PC-3 (cell line): ENCODE results near the gene WDR45B. TPM values are rescaled to one million over a fixed set of nuclear protein-coding genes. Genes with fewer than 3 reads are reported as not detected.

Source experiments
- ATAC-seq: fragments of 200-7000 bp; cut with Tn5 transposase; 2 replicates; pipeline ENCODE4 v1.9.1; 2020; ENCODE audit warnings: mild to moderate bottlenecking, moderate library complexity
- BruUV-seq: library from RNA; stranded (reverse); fragments of 400-500 nt; replicated peaks from 2 replicates; lab custom pipeline; 2021; lab: Mats Ljungman, UMichigan
- CTCF ChIA-PET: fragments of 300-600 bp; sonication (Branson Sonifier 250); formaldehyde crosslinking; loops from one replicate; lab custom pipeline; 2022; ENCODE audit warnings: antibody characterized with exemption; lab: Charles Lee
- POLR2A ChIA-PET: fragments of 300-600 bp; sonication (Branson Sonifier 250); formaldehyde crosslinking; loops from one replicate; lab custom pipeline; 2022; ENCODE audit warnings: antibody characterized with exemption; ENCODE audit not compliant: unreplicated experiment; lab: Charles Lee
- DNase-seq: peaks from one replicate; pipeline ENCODE4 v3.0.0-alpha.2; 2015
- H2AFZ ChIP-seq: fragments of 300-600 bp; sonication (generic); 2 replicates; pipeline ENCODE4 v1.6.0; 2016; ENCODE audit warnings: antibody characterized with exemption, low read length
- H3F3A ChIP-seq: fragments of 300-600 bp; sonication (generic); one replicate; pipeline ENCODE4 v1.6.0; 2017; ENCODE audit warnings: antibody characterized with exemption, low read length, control low read depth, mild to moderate bottlenecking; ENCODE audit not compliant: unreplicated experiment
- H3K27ac ChIP-seq: fragments of 300-600 bp; sonication (generic); 2 replicates; pipeline ENCODE4 v1.5.1; 2016; ENCODE audit warnings: mild to moderate bottlenecking, low read length
- H3K27me3 ChIP-seq: fragments of 300-600 bp; sonication (generic); 2 replicates; pipeline ENCODE4 v1.6.1; 2016; ENCODE audit warnings: low read length, mixed read lengths
- H3K36me3 ChIP-seq: fragments of 300-600 bp; sonication (generic); 2 replicates; pipeline ENCODE4 v1.6.1; 2016; ENCODE audit warnings: low read depth, mixed run types, low read length, mixed read lengths
- H3K4me1 ChIP-seq: fragments of 300-600 bp; sonication (generic); 2 replicates; pipeline ENCODE4 v1.5.1; 2016; ENCODE audit warnings: low read length; ENCODE audit not compliant: insufficient read depth
- H3K4me2 ChIP-seq: fragments of 300-600 bp; sonication (generic); 2 replicates; pipeline ENCODE4 v1.6.0; 2016; ENCODE audit warnings: low read length
- H3K4me3 ChIP-seq: fragments of 300-600 bp; sonication (generic); 2 replicates; pipeline ENCODE4 v1.5.1; 2016; ENCODE audit warnings: mild to moderate bottlenecking, low read length, mixed read lengths
- H3K79me2 ChIP-seq: fragments of 300-600 bp; sonication (generic); 2 replicates; pipeline ENCODE4 v1.6.1; 2017; ENCODE audit warnings: low read length, mixed read lengths
- H3K9ac ChIP-seq: fragments of 300-600 bp; sonication (generic); 2 replicates; pipeline ENCODE4 v1.6.0; 2016; ENCODE audit warnings: mild to moderate bottlenecking, low read length
- H3K9me2 ChIP-seq: fragments of 300-600 bp; sonication (generic); replicated peaks from 2 replicates; pipeline ENCODE4 v1.6.1; 2016; ENCODE audit warnings: mixed run types, low read length, mixed read lengths
- H3K9me3 ChIP-seq: fragments of 300-600 bp; sonication (generic); 2 replicates; pipeline ENCODE4 v1.6.1; 2016; ENCODE audit warnings: low read length, mixed read lengths
- H4K20me1 ChIP-seq: fragments of 300-600 bp; sonication (generic); 2 replicates; pipeline ENCODE4 v1.6.1; 2016; ENCODE audit warnings: low read length, mixed read lengths
- CTCF ChIP-seq: fragments of 300-600 bp; sonication (generic); conservative IDR thresholded peaks from 2 replicates; pipeline ENCODE4 v1.5.1; 2017; ENCODE audit warnings: antibody characterized with exemption, low read depth, mild to moderate bottlenecking, low read length
- EZH2 ChIP-seq: fragments of 300-600 bp; sonication (generic); IDR thresholded peaks from one replicate; pipeline ENCODE4 v1.6.1; 2017; ENCODE audit warnings: antibody characterized with exemption, mild to moderate bottlenecking, low read length; ENCODE audit not compliant: unreplicated experiment
- EZH2phosphoT487 ChIP-seq: fragments of 300-600 bp; sonication (generic); IDR thresholded peaks from 2 replicates; pipeline ENCODE4 v1.6.1; 2018; ENCODE audit warnings: mild to moderate bottlenecking, antibody characterized with exemption, low read length, borderline replicate concordance
- intact Hi-C: fragments of 100-400 bp; cut with micrococcal nuclease; formaldehyde crosslinking; loops from 2 replicates; pipeline ENCODE4 v1.9.0; 2023
- total RNA-seq: library from RNA; depleted of rRNA; stranded (reverse); fragments of >200 nt; gene quantifications from 2 replicates; pipeline ENCODE4 v1.2.3, GENCODE V29; 2014

WDR45B gene
- total RNA-seq, 1 experiment from 2014 or later: 110 TPM

GRCh38 chr17:82647593-82648164 is 565 bp downstream of the WDR45B start:
- H3K4me3 ChIP-seq: peak overlapping the region; percentile 95
- ChIA-PET POLR2A (no interaction called here), CTCF (no interaction called here)
- intact Hi-C loops: no loop called here
- H3K9me2 ChIP-seq: no peaks in the 10 kb centered on the region
- peaks cover 18% of the 10 kb centered on the region for H3K36me3 ChIP-seq
- TSS peak; percentile 22 for BruUV-seq
- peak overlapping the region; percentile 100 for H3K9ac ChIP-seq
- DNase-seq: peak; percentile 4
- peak; percentile 27 for ATAC-seq
- H3K4me2 ChIP-seq: peak overlapping the region; percentile 95
- H3K79me2 ChIP-seq: peaks cover 56% of the 10 kb centered on the region
- H3K27ac ChIP-seq: peak overlapping the region; percentile 89
- no peaks in the 10 kb centered on the region for H3K27me3 ChIP-seq
- peaks cover 44% of the 10 kb centered on the region for H4K20me1 ChIP-seq
- H3K4me1 ChIP-seq: peaks cover 17% of the 10 kb centered on the region
- TF ChIP-seq EZH2 (no peak), EZH2phosphoT487 (no peak), CTCF (no peak)
- H3F3A ChIP-seq: no peaks in the 10 kb centered on the region
- H2AFZ ChIP-seq: peak overlapping the region; percentile 65; the same call in 1 of the 2 replicates
- H3K9me3 ChIP-seq: no peaks in the 10 kb centered on the region

GRCh38 chr17:82645516-82645915 is 2.7 kb downstream of the WDR45B start:
- ChIA-PET CTCF (no interaction called here), POLR2A (no interaction called here)
- no peaks in the 10 kb centered on the region for H3K9me3 ChIP-seq
- no peaks in the 10 kb centered on the region for H3K9me2 ChIP-seq
- H3K4me1 ChIP-seq: peaks cover 17% of the 10 kb centered on the region
- H3K4me2 ChIP-seq: peak overlapping the region; percentile 95
- BruUV-seq: no TSS peak
- no peak overlapping the region; the same call in 1 of the 2 replicates for H3K4me3 ChIP-seq
- H3K36me3 ChIP-seq: peaks cover 37% of the 10 kb centered on the region
- intact Hi-C loops: no loop called here
- no peak for TF ChIP-seq EZH2
- TF ChIP-seq CTCF: no peak
- no peak for TF ChIP-seq EZH2phosphoT487
- H3K27me3 ChIP-seq: no peaks in the 10 kb centered on the region
- DNase-seq: peak; percentile 40
- H3K79me2 ChIP-seq: peaks cover 77% of the 10 kb centered on the region
- H3K9ac ChIP-seq: no peak overlapping the region
- ATAC-seq: no peak
- H2AFZ ChIP-seq: no peak overlapping the region
- H3K27ac ChIP-seq: no peak overlapping the region
- H4K20me1 ChIP-seq: peaks cover 45% of the 10 kb centered on the region
- H3F3A ChIP-seq: no peaks in the 10 kb centered on the region

GRCh38 chr17:82644148-82644547 is 4.1 kb downstream of the WDR45B start:
- no peak for TF ChIP-seq CTCF
- no peak for TF ChIP-seq EZH2
- no peak for TF ChIP-seq EZH2phosphoT487
- Histone ChIP-seq H3K79me2 (peaks cover 91% of the 10 kb centered on the region), H3F3A (no peaks in the 10 kb centered on the region), H3K27me3 (no peaks in the 10 kb centered on the region), H3K9me3 (no peaks in the 10 kb centered on the region), H3K4me1 (peaks cover 16% of the 10 kb centered on the region), H4K20me1 (peaks cover 48% of the 10 kb centered on the region), H2AFZ (no peak overlapping the region), H3K27ac (no peak overlapping the region), H3K36me3 (peaks cover 47% of the 10 kb centered on the region), H3K9me2 (no peaks in the 10 kb centered on the region), H3K4me3 (no peak overlapping the region), H3K9ac (no peak overlapping the region), H3K4me2 (no peak overlapping the region)
- intact Hi-C loops: no loop called here
- ATAC-seq (no peak), DNase-seq (no peak)
- ChIA-PET POLR2A (no interaction called here), CTCF (no interaction called here)
- BruUV-seq: no TSS peak
